HG03354 (cell line): Measurements from ENCODE around the gene MRPL30.
"Not testable (repeated sequence)": the region's sequence is repeated elsewhere in the genome, so short reads cannot be mapped to it uniquely, and the experiment has no call there.

Source experiments
- ATAC-seq: cut with Tn5 transposase; IDR thresholded peaks from one replicate; pipeline ENCODE4 v1.9.1; 2021; ENCODE audit warnings: mild to moderate bottlenecking; ENCODE audit not compliant: unreplicated experiment, poor library complexity, severe bottlenecking

MRPL30 gene

GRCh38 chr2:99181624-99182000, 628 bp downstream of the MRPL30 start:
- ATAC-seq = no peak

GRCh38 chr2:99183025-99183424, 2.0 kb downstream of the MRPL30 start:
- ATAC-seq = no peak

- ATAC-seq = no peak
These were observed 3.8 kb downstream of the MRPL30 start for GRCh38 chr2:99184811-99185210.

GRCh38 chr2:99187011-99187410, 6.0 kb downstream of the MRPL30 start:
- ATAC-seq = no peak

- no peak for ATAC-seq
These were observed 7.4 kb downstream of the MRPL30 start for GRCh38 chr2:99188357-99188756.

- ATAC-seq = no peak
These were observed 9.6 kb downstream of the MRPL30 start for GRCh38 chr2:99190548-99190947.

- ATAC-seq = not testable (repeated sequence)
These were observed 11.4 kb downstream of the MRPL30 start for GRCh38 chr2:99192364-99192763.

- ATAC-seq = no peak
These were observed 17.3 kb downstream of the MRPL30 start for GRCh38 chr2:99198103-99198841.

GRCh38 chr2:99200076-99200800, 19.3 kb downstream of the MRPL30 start:
- ATAC-seq = no peak

GRCh38 chr2:99201959-99202678, 21.1 kb downstream of the MRPL30 start:
- no peak for ATAC-seq

- ATAC-seq = no peak
These were observed 24.5 kb downstream of the MRPL30 start for GRCh38 chr2:99205491-99205890.

GRCh38 chr2:99216096-99216495, 35.1 kb downstream of the MRPL30 start:
- no peak for ATAC-seq

GRCh38 chr2:99217929-99218501, 37.0 kb downstream of the MRPL30 start:
- ATAC-seq = no peak

GRCh38 chr2:99233177-99233576, 52.2 kb downstream of the MRPL30 start:
- ATAC-seq = not testable (repeated sequence)

- ATAC-seq = no peak
These were observed 57.6 kb downstream of the MRPL30 start for GRCh38 chr2:99238599-99238998.

GRCh38 chr2:99240431-99240830, 59.4 kb downstream of the MRPL30 start:
- ATAC-seq = no peak

GRCh38 chr2:99242151-99242550, 61.2 kb downstream of the MRPL30 start:
- no peak for ATAC-seq
